Caco-2 (cell line): ENCODE results near the gene CFAP54. TPM values are rescaled to one million over a fixed set of nuclear protein-coding genes. Genes with fewer than 3 reads are reported as not detected.

ENCODE experiments used
- BruUV-seq: library from RNA; stranded (reverse); fragments of 400-500 nt; replicated peaks from 2 replicates; lab custom pipeline; 2021; lab: Mats Ljungman, UMichigan
- CTCF ChIA-PET: fragments of 300-600 bp; sonication (Branson Sonifier 250); formaldehyde crosslinking; loops from one replicate; lab custom pipeline; 2022; ENCODE audit warnings: antibody characterized with exemption; lab: Charles Lee
- POLR2A ChIA-PET: fragments of 300-600 bp; sonication (Branson Sonifier 250); formaldehyde crosslinking; loops from one replicate; lab custom pipeline; 2022; ENCODE audit warnings: antibody characterized with exemption; lab: Charles Lee
- DNase-seq, 2 experiments: peaks; one replicate each; pipeline versions ENCODE4 v3.0.0 to v3.0.0-alpha.2; 2020 to 2022
- H3K27me3 ChIP-seq: replicated peaks from 2 replicates; pipeline ENCODE4 v1.6.0; 2011; ENCODE audit warnings: low read length; ENCODE audit not compliant: control insufficient read depth, insufficient read depth
- H3K36me3 ChIP-seq: 2 replicates; pipeline ENCODE4 v1.5.1; 2011; ENCODE audit warnings: low read length; ENCODE audit not compliant: control insufficient read depth, insufficient read depth
- H3K4me1 ChIP-seq: fragments of 250-450 bp; sonication (Bioruptor Pico); 2 replicates; pipeline ENCODE4 v1.5.1; 2020; ENCODE audit warnings: mild to moderate bottlenecking
- H3K4me3 ChIP-seq: 2 replicates; pipeline ENCODE4 v1.5.1; 2011; ENCODE audit warnings: low read depth, mild to moderate bottlenecking, control low read depth, low read length
- H3K9me3 ChIP-seq: fragments of 250-450 bp; sonication (Bioruptor Pico); 2 replicates; pipeline ENCODE4 v1.5.1; 2020; ENCODE audit warnings: mild to moderate bottlenecking, moderate library complexity
- H3K27ac Mint-ChIP-seq: one replicate; pipeline ENCODE4 v1.8.0; 2022; ENCODE audit warnings: mixed read lengths; ENCODE audit not compliant: unreplicated experiment
- H3K27me3 Mint-ChIP-seq: one replicate; pipeline ENCODE4 v1.8.0; 2022; ENCODE audit warnings: mixed read lengths; ENCODE audit not compliant: insufficient read depth, unreplicated experiment
- H3K36me3 Mint-ChIP-seq: one replicate; pipeline ENCODE4 v1.8.0; 2022; ENCODE audit warnings: mild to moderate bottlenecking, mixed read lengths; ENCODE audit not compliant: insufficient read depth, unreplicated experiment
- H3K4me1 Mint-ChIP-seq: one replicate; pipeline ENCODE4 v1.8.0; 2022; ENCODE audit warnings: low read depth, mixed read lengths; ENCODE audit not compliant: unreplicated experiment
- H3K4me3 Mint-ChIP-seq: one replicate; pipeline ENCODE4 v1.8.0; 2022; ENCODE audit warnings: mild to moderate bottlenecking, moderate library complexity, mixed read lengths; ENCODE audit not compliant: unreplicated experiment
- H3K9me3 Mint-ChIP-seq: one replicate; pipeline ENCODE4 v1.8.0; 2022; ENCODE audit warnings: mixed read lengths; ENCODE audit not compliant: unreplicated experiment
- CTCF ChIP-seq, 2 experiments: fragments of 200-600 bp in 1 of 2; IDR thresholded peaks; 1 replicate in 1 of 2; 2 replicates in 1 of 2; pipeline versions ENCODE4 v1.5.1 to v1.8.0; 2011 to 2022; ENCODE audit warnings: antibody characterized with exemption in 1 of 2, control low read depth in 1 of 2, inconsistent platforms in 1 of 2, low read depth in 1 of 2, low read length in 1 of 2, mild to moderate bottlenecking in 1 of 2, moderate library complexity in 1 of 2; ENCODE audit not compliant: insufficient read depth in 1 of 2, severe bottlenecking in 1 of 2, unreplicated experiment in 1 of 2
- intact Hi-C: fragments of 100-400 bp; cut with micrococcal nuclease; formaldehyde crosslinking; loops from one replicate; pipeline ENCODE4 v1.10.0; 2022; ENCODE audit not compliant: unreplicated experiment
- total RNA-seq: library from RNA; stranded (reverse); gene quantifications from 2 replicates; pipeline ENCODE4 v1.2.3, GENCODE V29; 2022

CFAP54 gene
- total RNA-seq, 1 experiment from 2014 or later: 0.14 TPM

GRCh38 chr12:96483116-96483515, 6.3 kb upstream of the CFAP54 start:
- H3K36me3 Mint-ChIP-seq: no peaks in the 10 kb centered on the region
- POLR2A ChIA-PET: no interaction called here
- BruUV-seq: no TSS peak

GRCh38 chr12:96486751-96487613, 2.4 kb upstream of the CFAP54 start:
- H3K4me3 Mint-ChIP-seq: no peak overlapping the region
- no peak overlapping the region for H3K27ac Mint-ChIP-seq
- Histone ChIP-seq H3K27me3 (no peaks in the 10 kb centered on the region), H3K4me3 (no peak overlapping the region), H3K36me3 (no peaks in the 10 kb centered on the region), H3K4me1 (no peaks in the 10 kb centered on the region), H3K9me3 (no peaks in the 10 kb centered on the region)
- intact Hi-C loops: no loop called here
- no peaks in the 10 kb centered on the region for H3K9me3 Mint-ChIP-seq
- no peak for TF ChIP-seq CTCF (IDR thresholded peaks at IDR 0.05; ENCODE audit: insufficient read depth in 1 of 2, low read depth in 1 of 2, low read length in 1 of 2, severe bottlenecking in 1 of 2, unreplicated experiment in 1 of 2)
- no TSS peak for BruUV-seq
- CTCF ChIA-PET: no interaction called here
- DNase-seq: no peak
- no peaks in the 10 kb centered on the region for H3K4me1 Mint-ChIP-seq
- H3K27me3 Mint-ChIP-seq: peaks cover 18% of the 10 kb centered on the region
- POLR2A ChIA-PET: no interaction called here
- no peaks in the 10 kb centered on the region for H3K36me3 Mint-ChIP-seq

More at GRCh38 chr12:96483116-96483515, 6.3 kb upstream of the CFAP54 start:
- CTCF ChIA-PET: no interaction called here
- no peaks in the 10 kb centered on the region for H3K36me3 ChIP-seq
- intact Hi-C loops: no loop called here
- H3K27me3 ChIP-seq: no peaks in the 10 kb centered on the region
- Mint-ChIP-seq H3K27me3 (peaks cover 16% of the 10 kb centered on the region), H3K4me1 (no peaks in the 10 kb centered on the region), H3K9me3 (no peaks in the 10 kb centered on the region), H3K27ac (no peak overlapping the region), H3K4me3 (no peak overlapping the region)
- no peaks in the 10 kb centered on the region for H3K9me3 ChIP-seq
- no peak for DNase-seq
- H3K4me1 ChIP-seq: no peaks in the 10 kb centered on the region
- no peak overlapping the region for H3K4me3 ChIP-seq
- TF ChIP-seq CTCF (IDR thresholded peaks at IDR 0.05; ENCODE audit: insufficient read depth in 1 of 2, low read depth in 1 of 2, low read length in 1 of 2, severe bottlenecking in 1 of 2, unreplicated experiment in 1 of 2): no peak

GRCh38 chr12:96487634-96488033, 1.7 kb upstream of the CFAP54 start:
- H3K36me3 ChIP-seq: no peaks in the 10 kb centered on the region
- BruUV-seq: no TSS peak
- no peaks in the 10 kb centered on the region for H3K4me1 ChIP-seq
- Mint-ChIP-seq H3K27me3 (peaks cover 21% of the 10 kb centered on the region), H3K4me3 (no peak overlapping the region), H3K9me3 (no peaks in the 10 kb centered on the region), H3K27ac (no peak overlapping the region), H3K36me3 (no peaks in the 10 kb centered on the region), H3K4me1 (no peaks in the 10 kb centered on the region)
- intact Hi-C loops: no loop called here
- H3K27me3 ChIP-seq: no peaks in the 10 kb centered on the region
- H3K4me3 ChIP-seq: no peak overlapping the region
- DNase-seq: no peak
- H3K9me3 ChIP-seq: no peaks in the 10 kb centered on the region
- POLR2A ChIA-PET: no interaction called here
- TF ChIP-seq CTCF (IDR thresholded peaks at IDR 0.05; ENCODE audit: insufficient read depth in 1 of 2, low read depth in 1 of 2, low read length in 1 of 2, severe bottlenecking in 1 of 2, unreplicated experiment in 1 of 2): no peak
- CTCF ChIA-PET: no interaction called here
